H9 (cell line): ENCODE measurements around the gene SNRNP40. TPM values are rescaled to one million over a fixed set of nuclear protein-coding genes. Genes with fewer than 3 reads are reported as not detected.

Experiments
- DNase-seq: peaks from one replicate; pipeline ENCODE4 v3.0.0-alpha.2; 2017
- H2AFZ ChIP-seq: one replicate; pipeline ENCODE4 v1.6.1; 2013; ENCODE audit warnings: mild to moderate bottlenecking, low read length, control low read depth, moderate library complexity
- H2AK5ac ChIP-seq: 2 replicates; pipeline ENCODE4 v1.6.1; 2013; ENCODE audit warnings: low read length, control low read depth, mixed read lengths; ENCODE audit not compliant: insufficient read length
- H2BK120ac ChIP-seq: one replicate; pipeline ENCODE4 v1.6.1; 2013; ENCODE audit warnings: low read depth, mild to moderate bottlenecking, low read length, control low read depth, inconsistent platforms; ENCODE audit not compliant: poor library complexity, severe bottlenecking
- H2BK12ac ChIP-seq: 2 replicates; pipeline ENCODE4 v1.6.1; 2013; ENCODE audit warnings: low read length, control low read depth, mixed read lengths, low read depth; ENCODE audit not compliant: insufficient read length
- H2BK15ac ChIP-seq: 2 replicates; pipeline ENCODE4 v1.6.1; 2013; ENCODE audit warnings: low read depth, low read length, control low read depth
- H2BK20ac ChIP-seq: one replicate; pipeline ENCODE4 v1.6.1; 2013; ENCODE audit warnings: low read depth, mild to moderate bottlenecking, low read length, control low read depth, inconsistent platforms; ENCODE audit not compliant: poor library complexity, severe bottlenecking
- H2BK5ac ChIP-seq: 2 replicates; pipeline ENCODE4 v1.6.1; 2013; ENCODE audit warnings: low read length, control low read depth, mixed read lengths; ENCODE audit not compliant: insufficient read length
- H3K14ac ChIP-seq: 2 replicates; pipeline ENCODE4 v1.6.1; 2013; ENCODE audit warnings: low read length, control low read depth; ENCODE audit not compliant: insufficient read depth
- H3K18ac ChIP-seq: 2 replicates; pipeline ENCODE4 v1.6.1; 2013; ENCODE audit warnings: low read depth, mild to moderate bottlenecking, mixed read lengths, low read length, control low read depth; ENCODE audit not compliant: insufficient read length
- H3K23ac ChIP-seq: 2 replicates; pipeline ENCODE4 v1.6.1; 2013; ENCODE audit warnings: low read length, control low read depth, mixed read lengths, low read depth; ENCODE audit not compliant: insufficient read length
- H3K23me2 ChIP-seq: 2 replicates; pipeline ENCODE4 v1.6.1; 2013; ENCODE audit warnings: low read depth, mild to moderate bottlenecking, mixed read lengths, low read length, control low read depth; ENCODE audit not compliant: insufficient read length, poor library complexity, severe bottlenecking
- H3K27ac ChIP-seq: 2 replicates; pipeline ENCODE4 v1.5.1; 2013; ENCODE audit warnings: low read length, control low read depth, mixed read lengths, low read depth; ENCODE audit not compliant: insufficient read length
- H3K27me3 ChIP-seq: 2 replicates; pipeline ENCODE4 v1.6.1; 2013; ENCODE audit warnings: low read length, control low read depth, inconsistent platforms; ENCODE audit not compliant: insufficient read depth
- H3K4ac ChIP-seq: 2 replicates; pipeline ENCODE4 v1.6.1; 2013; ENCODE audit warnings: low read depth, mild to moderate bottlenecking, control low read depth, inconsistent platforms, low read length, moderate library complexity
- H3K4me1 ChIP-seq: 2 replicates; pipeline ENCODE4 v1.6.1; 2013; ENCODE audit warnings: low read length, control low read depth, inconsistent platforms; ENCODE audit not compliant: insufficient read depth
- H3K4me2 ChIP-seq: 2 replicates; pipeline ENCODE4 v1.6.1; 2013; ENCODE audit warnings: low read length, control low read depth, mixed read lengths; ENCODE audit not compliant: insufficient read length, insufficient read depth
- H3K56ac ChIP-seq: 2 replicates; pipeline ENCODE4 v1.6.1; 2013; ENCODE audit warnings: low read depth, mild to moderate bottlenecking, mixed read lengths, low read length, control low read depth; ENCODE audit not compliant: insufficient read length
- H3K79me1 ChIP-seq: 2 replicates; pipeline ENCODE4 v1.6.1; 2013; ENCODE audit warnings: low read depth, mild to moderate bottlenecking, moderate library complexity, low read length, control low read depth, inconsistent platforms; ENCODE audit not compliant: insufficient read depth, poor library complexity, severe bottlenecking
- H3K79me2 ChIP-seq: 2 replicates; pipeline ENCODE4 v1.6.1; 2013; ENCODE audit warnings: low read length, control low read depth, inconsistent platforms; ENCODE audit not compliant: insufficient read depth
- H3K9ac ChIP-seq: 2 replicates; pipeline ENCODE4 v1.6.1; 2013; ENCODE audit warnings: low read length, control low read depth, mixed read lengths; ENCODE audit not compliant: insufficient read length; ENCODE audit errors: extremely low read depth
- H3K9me3 ChIP-seq: one replicate; pipeline ENCODE4 v1.6.1; 2013; ENCODE audit warnings: low read depth, low read length, inconsistent platforms; ENCODE audit not compliant: control insufficient read depth
- H3T11ph ChIP-seq: one replicate; pipeline ENCODE4 v1.6.1; 2013; ENCODE audit warnings: mild to moderate bottlenecking, low read length, control low read depth, inconsistent platforms
- H4K20me1 ChIP-seq: one replicate; pipeline ENCODE4 v1.6.1; 2013; ENCODE audit not compliant: control insufficient read depth, insufficient read length, insufficient read depth
- H4K5ac ChIP-seq: 2 replicates; pipeline ENCODE4 v1.6.1; 2013; ENCODE audit warnings: low read depth, mild to moderate bottlenecking, mixed read lengths, low read length, control low read depth; ENCODE audit not compliant: insufficient read length
- H4K8ac ChIP-seq: replicated peaks from 2 replicates; pipeline ENCODE4 v1.6.1; 2013; ENCODE audit warnings: low read length, control low read depth, mixed read lengths, low read depth; ENCODE audit not compliant: insufficient read length
- H4K91ac ChIP-seq: 2 replicates; pipeline ENCODE4 v1.6.1; 2013; ENCODE audit warnings: low read depth, mild to moderate bottlenecking, moderate library complexity, mixed read lengths, low read length, control low read depth; ENCODE audit not compliant: insufficient read length
- H3K27ac Mint-ChIP-seq, 3 experiments: 2 replicates in 2 of 3; 3 replicates in 1 of 3; pipeline ENCODE4 v1.8.0; 2020 to 2021; ENCODE audit warnings: mixed read lengths in 3 of 3, mild to moderate bottlenecking in 1 of 3, moderate library complexity in 1 of 3
- H3K27me3 Mint-ChIP-seq: 2 replicates; pipeline ENCODE4 v1.8.0; 2021; ENCODE audit warnings: low read depth, mild to moderate bottlenecking, moderate library complexity, mixed read lengths
- H3K36me3 Mint-ChIP-seq, 3 experiments: 2 replicates in 2 of 3; 3 replicates in 1 of 3; pipeline ENCODE4 v1.8.0; 2020 to 2021; ENCODE audit warnings: low read depth in 3 of 3, mixed read lengths in 3 of 3; ENCODE audit not compliant: insufficient read depth in 1 of 3
- H3K4me1 Mint-ChIP-seq, 2 experiments: 2 replicates each; pipeline ENCODE4 v1.8.0; 2020; ENCODE audit warnings: mixed read lengths in 2 of 2
- H3K4me3 Mint-ChIP-seq, 2 experiments: 2 replicates in 1 of 2; 3 replicates in 1 of 2; pipeline ENCODE4 v1.8.0; 2020 to 2021; ENCODE audit warnings: mild to moderate bottlenecking in 2 of 2, mixed read lengths in 2 of 2, moderate library complexity in 1 of 2
- H3K9me3 Mint-ChIP-seq, 2 experiments: 2 replicates in 1 of 2; 3 replicates in 1 of 2; pipeline ENCODE4 v1.8.0; 2020; ENCODE audit warnings: mild to moderate bottlenecking in 2 of 2, mixed read lengths in 2 of 2, moderate library complexity in 1 of 2
- WGBS: extraction: QIAGEN DNeasy Blood & Tissue Kit; methylation state at CpG from one replicate; pipeline ENCODE4 v1.1.7; 2013; ENCODE audit warnings: missing lambda C conversion rate, low lambda C conversion rate, mixed read lengths; ENCODE audit not compliant: insufficient read length; ENCODE audit errors: extremely low coverage; 5-methylcytosine and 5-hydroxymethylcytosine counted together
- total RNA-seq: library from RNA; stranded (reverse); gene quantifications from 2 replicates; pipeline ENCODE4 v1.2.1, GENCODE V29; 2021
- TF ChIP-seq, protein P1 (sequence below): fragments of 200-600 bp; sonication (generic); conservative IDR thresholded peaks from 3 replicates; pipeline ENCODE4 v1.8.0; 2021; ENCODE audit warnings: antibody characterized with exemption, mild to moderate bottlenecking

SNRNP40 gene
- total RNA-seq, 1 experiment from 2014 or later = 132 TPM

DNA sequence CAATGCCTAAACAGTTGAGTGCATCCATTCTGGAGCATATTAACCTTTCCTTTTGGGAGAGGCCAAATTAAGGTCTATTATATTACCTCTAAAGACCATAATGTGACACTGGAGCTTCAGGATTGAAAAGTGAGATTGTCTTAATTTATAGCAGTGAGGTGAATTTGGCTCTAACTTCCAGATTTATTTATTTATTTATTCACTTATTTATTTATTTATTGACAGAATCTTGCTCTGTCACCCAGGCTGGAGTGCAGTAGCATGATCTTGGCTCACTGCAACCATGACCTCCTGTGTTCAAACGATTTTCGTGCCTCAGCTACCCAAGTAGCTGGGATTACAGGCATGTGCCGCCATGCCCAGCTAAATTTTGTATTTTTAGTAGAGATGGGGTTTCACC lies 19.3 kb upstream of the SNRNP40 start:
- H2AFZ ChIP-seq = no peak overlapping the region
- no peak overlapping the region for H4K8ac ChIP-seq
- WGBS = no CpG with 5 or more reads among the region's 3 CpGs
- no peaks in the 10 kb centered on the region for H3K79me2 ChIP-seq
- no peak overlapping the region for H2AK5ac ChIP-seq
- H3K23me2 ChIP-seq = no peaks in the 10 kb centered on the region
- H3K9ac ChIP-seq = no peak overlapping the region
- no peak overlapping the region for H2BK20ac ChIP-seq
- H2BK12ac ChIP-seq = no peak overlapping the region
- Mint-ChIP-seq H3K4me1 (no peaks in the 10 kb centered on the region), H3K4me3 (no peak overlapping the region), H3K9me3 (no peaks in the 10 kb centered on the region), H3K36me3 (peaks cover 20 to 79% (median 46%) of the 10 kb centered on the region in 3 experiments; a peak in 6 of 7 replicates), H3K27ac (no peak overlapping the region), H3K27me3 (no peaks in the 10 kb centered on the region; the same call in 1 of the 2 replicates)
- H3K18ac ChIP-seq = no peak overlapping the region
- no peak overlapping the region for H2BK120ac ChIP-seq
- H3T11ph ChIP-seq = no peak overlapping the region
- H4K91ac ChIP-seq = no peak overlapping the region
- H3K4me2 ChIP-seq = no peak overlapping the region
- no peak overlapping the region for H2BK15ac ChIP-seq
- no peak overlapping the region for H3K4ac ChIP-seq
- no peak overlapping the region for H3K14ac ChIP-seq
- H3K79me1 ChIP-seq = no peaks in the 10 kb centered on the region
- H3K27ac ChIP-seq = no peak overlapping the region
- TF ChIP-seq, protein P1, sequence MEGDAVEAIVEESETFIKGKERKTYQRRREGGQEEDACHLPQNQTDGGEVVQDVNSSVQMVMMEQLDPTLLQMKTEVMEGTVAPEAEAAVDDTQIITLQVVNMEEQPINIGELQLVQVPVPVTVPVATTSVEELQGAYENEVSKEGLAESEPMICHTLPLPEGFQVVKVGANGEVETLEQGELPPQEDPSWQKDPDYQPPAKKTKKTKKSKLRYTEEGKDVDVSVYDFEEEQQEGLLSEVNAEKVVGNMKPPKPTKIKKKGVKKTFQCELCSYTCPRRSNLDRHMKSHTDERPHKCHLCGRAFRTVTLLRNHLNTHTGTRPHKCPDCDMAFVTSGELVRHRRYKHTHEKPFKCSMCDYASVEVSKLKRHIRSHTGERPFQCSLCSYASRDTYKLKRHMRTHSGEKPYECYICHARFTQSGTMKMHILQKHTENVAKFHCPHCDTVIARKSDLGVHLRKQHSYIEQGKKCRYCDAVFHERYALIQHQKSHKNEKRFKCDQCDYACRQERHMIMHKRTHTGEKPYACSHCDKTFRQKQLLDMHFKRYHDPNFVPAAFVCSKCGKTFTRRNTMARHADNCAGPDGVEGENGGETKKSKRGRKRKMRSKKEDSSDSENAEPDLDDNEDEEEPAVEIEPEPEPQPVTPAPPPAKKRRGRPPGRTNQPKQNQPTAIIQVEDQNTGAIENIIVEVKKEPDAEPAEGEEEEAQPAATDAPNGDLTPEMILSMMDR = no peak
- no peaks in the 10 kb centered on the region for H3K27me3 ChIP-seq
- no peak overlapping the region for H3K56ac ChIP-seq
- H4K5ac ChIP-seq = no peak overlapping the region
- H3K9me3 ChIP-seq = no peaks in the 10 kb centered on the region
- no peaks in the 10 kb centered on the region for H4K20me1 ChIP-seq
- H3K23ac ChIP-seq = no peak overlapping the region
- H2BK5ac ChIP-seq = no peak overlapping the region
- no peak for DNase-seq
- no peaks in the 10 kb centered on the region for H3K4me1 ChIP-seq
